PC-3 (cell line): ENCODE results near the gene ALDOC. TPM values are rescaled to one million over a fixed set of nuclear protein-coding genes. Genes with fewer than 3 reads are reported as not detected.

Source experiments
- ATAC-seq: fragments of 200-7000 bp; cut with Tn5 transposase; 2 replicates; pipeline ENCODE4 v1.9.1; 2020; ENCODE audit warnings: mild to moderate bottlenecking, moderate library complexity
- BruUV-seq: library from RNA; stranded (reverse); fragments of 400-500 nt; replicated peaks from 2 replicates; lab custom pipeline; 2021; lab: Mats Ljungman, UMichigan
- CTCF ChIA-PET: fragments of 300-600 bp; sonication (Branson Sonifier 250); formaldehyde crosslinking; loops from one replicate; lab custom pipeline; 2022; ENCODE audit warnings: antibody characterized with exemption; lab: Charles Lee
- POLR2A ChIA-PET: fragments of 300-600 bp; sonication (Branson Sonifier 250); formaldehyde crosslinking; loops from one replicate; lab custom pipeline; 2022; ENCODE audit warnings: antibody characterized with exemption; ENCODE audit not compliant: unreplicated experiment; lab: Charles Lee
- DNase-seq: peaks from one replicate; pipeline ENCODE4 v3.0.0-alpha.2; 2015
- H2AFZ ChIP-seq: fragments of 300-600 bp; sonication (generic); 2 replicates; pipeline ENCODE4 v1.6.0; 2016; ENCODE audit warnings: antibody characterized with exemption, low read length
- H3F3A ChIP-seq: fragments of 300-600 bp; sonication (generic); one replicate; pipeline ENCODE4 v1.6.0; 2017; ENCODE audit warnings: antibody characterized with exemption, low read length, control low read depth, mild to moderate bottlenecking; ENCODE audit not compliant: unreplicated experiment
- H3K27ac ChIP-seq: fragments of 300-600 bp; sonication (generic); 2 replicates; pipeline ENCODE4 v1.5.1; 2016; ENCODE audit warnings: mild to moderate bottlenecking, low read length
- H3K27me3 ChIP-seq: fragments of 300-600 bp; sonication (generic); 2 replicates; pipeline ENCODE4 v1.6.1; 2016; ENCODE audit warnings: low read length, mixed read lengths
- H3K36me3 ChIP-seq: fragments of 300-600 bp; sonication (generic); 2 replicates; pipeline ENCODE4 v1.6.1; 2016; ENCODE audit warnings: low read depth, mixed run types, low read length, mixed read lengths
- H3K4me1 ChIP-seq: fragments of 300-600 bp; sonication (generic); 2 replicates; pipeline ENCODE4 v1.5.1; 2016; ENCODE audit warnings: low read length; ENCODE audit not compliant: insufficient read depth
- H3K4me2 ChIP-seq: fragments of 300-600 bp; sonication (generic); 2 replicates; pipeline ENCODE4 v1.6.0; 2016; ENCODE audit warnings: low read length
- H3K4me3 ChIP-seq: fragments of 300-600 bp; sonication (generic); 2 replicates; pipeline ENCODE4 v1.5.1; 2016; ENCODE audit warnings: mild to moderate bottlenecking, low read length, mixed read lengths
- H3K79me2 ChIP-seq: fragments of 300-600 bp; sonication (generic); 2 replicates; pipeline ENCODE4 v1.6.1; 2017; ENCODE audit warnings: low read length, mixed read lengths
- H3K9ac ChIP-seq: fragments of 300-600 bp; sonication (generic); 2 replicates; pipeline ENCODE4 v1.6.0; 2016; ENCODE audit warnings: mild to moderate bottlenecking, low read length
- H3K9me2 ChIP-seq: fragments of 300-600 bp; sonication (generic); replicated peaks from 2 replicates; pipeline ENCODE4 v1.6.1; 2016; ENCODE audit warnings: mixed run types, low read length, mixed read lengths
- H3K9me3 ChIP-seq: fragments of 300-600 bp; sonication (generic); 2 replicates; pipeline ENCODE4 v1.6.1; 2016; ENCODE audit warnings: low read length, mixed read lengths
- H4K20me1 ChIP-seq: fragments of 300-600 bp; sonication (generic); 2 replicates; pipeline ENCODE4 v1.6.1; 2016; ENCODE audit warnings: low read length, mixed read lengths
- CTCF ChIP-seq: fragments of 300-600 bp; sonication (generic); conservative IDR thresholded peaks from 2 replicates; pipeline ENCODE4 v1.5.1; 2017; ENCODE audit warnings: antibody characterized with exemption, low read depth, mild to moderate bottlenecking, low read length
- EZH2 ChIP-seq: fragments of 300-600 bp; sonication (generic); IDR thresholded peaks from one replicate; pipeline ENCODE4 v1.6.1; 2017; ENCODE audit warnings: antibody characterized with exemption, mild to moderate bottlenecking, low read length; ENCODE audit not compliant: unreplicated experiment
- EZH2phosphoT487 ChIP-seq: fragments of 300-600 bp; sonication (generic); IDR thresholded peaks from 2 replicates; pipeline ENCODE4 v1.6.1; 2018; ENCODE audit warnings: mild to moderate bottlenecking, antibody characterized with exemption, low read length, borderline replicate concordance
- intact Hi-C: fragments of 100-400 bp; cut with micrococcal nuclease; formaldehyde crosslinking; loops from 2 replicates; pipeline ENCODE4 v1.9.0; 2023
- total RNA-seq: library from RNA; depleted of rRNA; stranded (reverse); fragments of >200 nt; gene quantifications from 2 replicates; pipeline ENCODE4 v1.2.3, GENCODE V29; 2014

The ALDOC gene
- total RNA-seq, 1 experiment from 2014 or later: 42.6 TPM

DNA sequence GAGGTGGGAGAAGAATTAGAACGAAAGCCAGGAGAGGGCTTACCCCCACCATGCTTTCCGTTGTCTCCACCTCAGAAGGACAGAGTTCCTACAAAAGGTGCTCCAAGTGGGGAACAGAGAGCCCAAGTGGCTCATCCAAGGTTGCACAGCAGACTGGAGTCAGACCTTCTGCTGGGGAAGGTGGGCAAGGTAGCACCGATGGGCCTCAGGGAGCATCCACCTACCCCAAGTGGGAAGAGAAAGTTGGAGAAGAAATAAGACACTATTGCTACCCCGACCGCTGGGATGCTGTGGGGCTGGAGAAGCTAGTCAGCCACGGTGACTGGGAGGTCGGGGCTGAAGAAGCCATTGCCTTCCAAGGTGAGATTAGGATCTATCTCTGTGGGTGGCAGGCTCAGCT is 45.8 kb downstream of the ALDOC start:
- Histone ChIP-seq H3K9me2 (no peaks in the 10 kb centered on the region), H3F3A (no peaks in the 10 kb centered on the region), H2AFZ (no peak overlapping the region), H3K9ac (no peak overlapping the region), H3K4me2 (no peak overlapping the region), H3K36me3 (no peaks in the 10 kb centered on the region), H3K9me3 (no peaks in the 10 kb centered on the region), H4K20me1 (no peaks in the 10 kb centered on the region), H3K4me1 (peaks cover 27% of the 10 kb centered on the region), H3K27me3 (no peaks in the 10 kb centered on the region), H3K4me3 (no peak overlapping the region), H3K27ac (no peak overlapping the region), H3K79me2 (no peaks in the 10 kb centered on the region)
- intact Hi-C loops: no loop called here
- no peak for DNase-seq
- no TSS peak for BruUV-seq
- POLR2A ChIA-PET: no interaction called here
- TF ChIP-seq CTCF: no peak
- TF ChIP-seq EZH2: no peak
- no peak for TF ChIP-seq EZH2phosphoT487
- CTCF ChIA-PET: no interaction called here
- ATAC-seq: no peak

GRCh38 chr17:28530250-28530649 is 46.4 kb downstream of the ALDOC start:
- Histone ChIP-seq H3K27me3 (no peaks in the 10 kb centered on the region), H3K9me3 (no peaks in the 10 kb centered on the region), H2AFZ (no peak overlapping the region), H3K27ac (no peak overlapping the region), H3K4me1 (peaks cover 34% of the 10 kb centered on the region), H3K4me2 (no peak overlapping the region), H3K9ac (no peak overlapping the region), H4K20me1 (no peaks in the 10 kb centered on the region), H3K4me3 (no peak overlapping the region), H3K9me2 (no peaks in the 10 kb centered on the region), H3K79me2 (no peaks in the 10 kb centered on the region), H3K36me3 (no peaks in the 10 kb centered on the region), H3F3A (no peaks in the 10 kb centered on the region)
- intact Hi-C loops: no loop called here
- BruUV-seq: no TSS peak
- TF ChIP-seq EZH2phosphoT487 (no peak), CTCF (no peak), EZH2 (no peak)
- CTCF ChIA-PET: no interaction called here
- POLR2A ChIA-PET: no interaction called here
- DNase-seq (no peak), ATAC-seq (no peak)

GRCh38 chr17:28529013-28529400 is 47.7 kb downstream of the ALDOC start:
- TF ChIP-seq CTCF: no peak
- TF ChIP-seq EZH2: no peak
- no peak for TF ChIP-seq EZH2phosphoT487
- CTCF ChIA-PET: no interaction called here
- intact Hi-C loops: no loop called here
- Histone ChIP-seq H3K4me2 (no peak overlapping the region), H2AFZ (no peak overlapping the region), H3K9ac (no peak overlapping the region), H3K27ac (no peak overlapping the region), H3K4me3 (no peak overlapping the region), H3K9me2 (no peaks in the 10 kb centered on the region), H4K20me1 (no peaks in the 10 kb centered on the region), H3K27me3 (no peaks in the 10 kb centered on the region), H3F3A (no peaks in the 10 kb centered on the region), H3K9me3 (no peaks in the 10 kb centered on the region), H3K4me1 (peaks cover 39% of the 10 kb centered on the region), H3K79me2 (no peaks in the 10 kb centered on the region), H3K36me3 (no peaks in the 10 kb centered on the region)
- DNase-seq (no peak), ATAC-seq (no peak)
- BruUV-seq: no TSS peak
- POLR2A ChIA-PET: no interaction called here
